NCI-H1105 (cell line): ENCODE results near the gene PTPRN.
A peak's percentile ranks its signal among the peaks of the same experiment; 100 is the strongest.

Source experiments
- DNase-seq: peaks from one replicate; lab custom pipeline; 2025; lab: John Stamatoyannopoulos, UW

The PTPRN gene

DNA sequence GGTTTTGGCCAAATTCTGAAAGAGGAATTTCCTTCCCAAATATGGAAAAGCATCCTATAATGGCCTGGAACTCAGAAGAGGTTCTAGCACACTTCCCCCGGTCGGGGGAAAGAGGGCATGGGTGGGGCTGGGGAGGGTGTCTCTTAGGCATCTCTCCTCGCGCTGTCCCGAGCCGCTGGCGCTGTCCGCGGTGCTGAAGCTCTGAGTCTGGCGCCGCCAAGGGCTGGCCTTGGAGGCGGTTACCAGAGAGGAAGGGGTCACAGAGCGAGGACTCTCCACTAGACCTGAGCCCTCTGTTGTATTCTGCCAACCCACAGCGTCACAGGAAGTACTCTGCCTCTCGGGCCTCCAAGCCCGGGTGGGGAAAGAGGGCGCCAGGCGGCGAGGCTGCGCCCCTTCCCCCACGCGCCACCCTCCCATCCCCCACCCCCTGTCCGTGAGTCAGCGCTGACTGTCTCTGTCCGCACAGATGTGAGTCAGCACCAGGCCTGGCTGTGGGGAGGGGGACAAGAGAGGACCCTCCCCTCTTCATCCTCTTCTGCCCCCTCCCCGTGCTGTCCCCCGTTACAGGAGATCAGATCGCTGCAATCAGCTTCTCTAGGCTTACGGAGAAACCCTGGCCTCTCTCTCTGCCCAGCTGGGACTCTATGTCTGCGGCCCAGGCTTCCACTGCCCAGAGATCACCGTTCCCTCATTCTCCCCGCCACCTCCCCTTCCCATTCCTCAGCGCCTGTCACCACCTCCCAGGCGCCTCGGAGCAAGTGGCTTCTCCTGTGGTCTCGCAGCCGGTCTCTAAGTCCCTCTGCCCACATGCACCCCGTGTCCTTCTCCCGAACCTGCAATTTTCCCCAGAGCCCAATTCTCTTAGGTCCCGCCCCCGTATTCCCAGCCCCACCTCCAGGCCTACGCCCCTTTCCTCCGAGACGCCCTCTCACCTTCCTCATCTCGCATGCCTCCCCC lies 779 bp downstream of the PTPRN start:
- DNase-seq, result peak; percentile 14

DNA sequence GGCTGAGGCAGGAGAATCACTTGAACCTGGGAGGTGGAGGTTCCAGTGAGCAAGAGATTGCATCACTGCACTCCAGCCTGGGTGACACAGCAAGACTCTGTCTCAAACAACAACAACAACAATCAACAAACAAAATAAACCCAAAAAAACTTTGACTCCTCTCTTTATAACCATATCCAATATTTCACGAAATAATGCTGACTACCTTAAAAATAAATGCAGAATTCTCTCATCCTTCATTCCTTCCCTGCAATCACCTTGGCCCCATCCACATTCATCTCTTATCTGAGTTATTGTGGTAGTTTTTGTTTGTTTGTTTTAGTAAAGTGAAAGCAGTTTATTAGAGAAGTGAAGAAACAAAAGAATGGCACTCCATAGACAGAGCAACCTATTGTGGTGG lies 3.2 kb downstream of the PTPRN start:
- no peak for DNase-seq

DNA sequence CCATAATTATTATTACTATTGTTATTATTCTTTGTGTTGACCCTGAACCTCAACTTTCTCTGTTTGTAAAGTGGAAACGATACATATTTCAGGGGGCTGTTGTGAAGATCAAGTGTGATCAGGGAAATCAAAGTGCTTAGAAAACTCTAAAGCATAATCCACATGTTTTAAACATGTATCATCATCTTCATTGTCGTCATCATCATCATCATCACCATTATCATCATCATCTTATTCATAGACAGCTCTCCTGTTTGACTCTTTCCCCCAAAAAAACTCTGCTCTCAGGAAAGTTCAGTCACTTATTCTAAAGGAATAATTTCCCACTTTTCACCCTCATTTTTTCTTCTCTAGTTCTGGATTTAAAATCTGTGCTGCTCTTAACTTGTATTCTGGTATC lies 5.0 kb downstream of the PTPRN start:
- no peak for DNase-seq

DNA sequence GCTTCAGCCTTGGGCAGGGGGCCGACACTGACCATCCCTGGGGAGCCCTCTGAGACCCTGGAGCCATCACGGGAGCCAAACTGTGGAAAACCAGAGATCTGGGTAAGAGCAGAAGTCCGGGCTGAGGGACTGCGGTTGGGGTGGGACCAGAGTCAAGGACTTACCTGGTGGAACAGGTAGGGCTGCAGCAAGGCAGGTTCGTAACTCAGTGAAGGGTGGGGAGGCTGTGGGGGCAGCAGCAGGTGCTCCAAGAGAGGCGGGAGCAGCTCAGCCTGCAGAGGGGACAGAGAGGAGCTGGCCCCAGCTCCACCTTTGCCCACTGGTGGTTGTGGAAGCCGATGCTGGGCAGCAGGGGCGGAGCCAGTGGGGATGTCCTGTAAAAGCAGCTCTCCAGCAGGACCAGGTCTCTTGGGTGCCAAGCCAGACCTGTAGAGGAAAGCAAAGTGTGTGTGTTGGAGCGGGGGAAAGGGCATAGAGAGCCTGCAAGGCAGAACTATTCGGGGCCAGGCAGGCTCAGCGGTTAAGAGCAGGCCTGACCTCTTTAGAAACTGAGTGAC lies 6.7 kb downstream of the PTPRN start:
- DNase-seq, result no peak

DNA sequence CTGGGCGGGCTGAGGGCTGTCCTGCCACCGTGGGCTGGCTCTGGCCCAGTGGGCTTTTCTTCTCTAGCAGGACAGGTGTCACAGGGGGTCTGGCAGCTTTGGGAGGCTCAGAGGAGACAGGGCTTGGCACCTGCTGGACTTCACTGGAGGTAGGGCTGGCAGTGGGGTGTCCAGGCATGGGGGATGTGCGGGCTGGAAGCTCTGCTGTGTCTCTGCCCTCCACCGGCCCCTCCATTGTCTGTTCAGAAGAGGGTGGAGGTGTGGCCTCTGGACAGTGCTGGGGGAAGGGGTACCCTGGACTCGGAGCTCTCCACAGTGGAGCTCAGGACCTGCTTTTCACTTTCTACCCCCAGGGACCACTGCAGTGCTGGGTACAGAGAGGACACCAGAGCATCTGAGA lies 9.2 kb downstream of the PTPRN start:
- DNase-seq, result no peak

DNA sequence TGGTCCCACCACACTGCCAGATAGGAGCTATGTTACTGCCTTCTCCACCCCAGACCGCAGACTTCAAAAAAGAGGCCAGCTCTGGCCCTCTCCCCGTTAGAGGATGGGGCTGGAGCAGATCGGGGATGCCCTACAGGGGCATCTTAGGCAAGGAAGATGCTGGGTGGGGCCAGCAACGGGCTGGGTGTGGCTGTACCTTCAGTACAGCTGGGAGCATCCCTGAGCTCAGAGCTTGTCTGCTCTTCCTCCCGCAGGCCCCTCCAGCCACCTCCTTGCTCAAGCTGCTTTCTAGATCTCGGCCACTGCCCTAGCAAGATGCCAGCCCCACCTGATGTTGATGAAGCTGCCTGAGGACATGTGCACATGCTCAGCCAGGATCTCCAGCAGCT lies 9.8 kb downstream of the PTPRN start:
- DNase-seq, result no peak

DNA sequence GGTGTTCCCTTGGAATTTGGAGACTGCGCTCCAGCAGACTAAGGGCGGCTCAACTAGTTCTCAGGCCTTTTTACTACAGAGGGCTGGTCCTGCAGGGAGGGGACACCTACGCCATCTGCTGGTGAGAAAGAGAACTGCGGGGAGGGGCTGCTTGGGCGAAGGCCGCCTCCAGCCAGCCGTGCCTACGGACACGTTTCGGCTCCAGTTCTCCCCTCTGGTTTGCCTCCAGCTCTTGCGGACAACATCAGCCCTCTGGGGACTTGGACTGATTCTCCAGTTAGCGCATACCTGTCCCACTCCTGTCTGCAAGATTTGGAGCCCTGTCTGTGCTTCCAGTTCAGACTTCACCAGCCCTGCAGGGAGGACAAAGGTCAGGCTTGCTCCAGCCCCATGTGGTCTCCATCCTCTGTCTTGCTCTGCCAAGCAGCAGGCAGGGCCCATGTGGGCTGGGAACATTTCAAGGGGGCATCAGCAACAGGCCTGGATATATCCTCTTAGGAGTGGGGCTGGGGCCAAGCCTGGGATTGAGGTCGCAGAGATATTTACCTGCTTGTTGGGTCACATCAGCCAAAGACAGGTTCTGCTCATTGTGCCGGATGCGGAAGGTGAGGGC lies 10.3 kb downstream of the PTPRN start:
- DNase-seq, result peak; percentile 36

DNA sequence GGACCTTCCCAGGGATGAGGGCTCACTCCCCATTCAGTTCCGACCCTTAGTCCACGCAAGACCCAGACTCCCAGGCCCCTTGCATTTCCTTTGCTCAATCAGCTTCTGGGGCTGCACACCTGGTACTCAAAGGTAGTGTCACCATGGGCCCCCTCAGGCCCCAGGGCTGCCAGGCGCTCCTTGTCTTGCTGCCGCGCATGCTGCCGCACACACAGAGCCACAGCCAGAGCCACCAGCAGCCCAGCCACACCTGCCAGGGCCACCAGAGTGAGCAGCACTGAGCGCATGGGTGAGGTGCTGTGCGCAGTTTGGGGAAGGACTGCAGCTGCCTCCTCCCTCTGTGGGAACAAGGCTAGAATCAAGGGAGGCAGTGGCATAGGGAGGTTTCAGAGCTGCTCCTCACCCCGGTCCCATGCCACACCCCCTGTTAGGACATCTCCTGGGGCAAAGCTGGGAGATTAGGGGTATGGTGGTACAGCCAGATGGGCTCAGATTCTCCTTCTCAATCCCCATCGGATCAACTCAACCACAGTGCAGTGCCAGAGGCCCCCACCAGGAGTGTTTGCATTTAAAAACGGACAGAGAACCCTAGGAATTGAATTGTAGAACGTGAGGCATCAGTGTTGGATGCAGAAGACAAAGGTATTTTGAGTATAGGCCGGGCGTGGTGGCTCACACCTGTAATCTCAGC lies 11.3 kb downstream of the PTPRN start:
- no peak for DNase-seq

DNA sequence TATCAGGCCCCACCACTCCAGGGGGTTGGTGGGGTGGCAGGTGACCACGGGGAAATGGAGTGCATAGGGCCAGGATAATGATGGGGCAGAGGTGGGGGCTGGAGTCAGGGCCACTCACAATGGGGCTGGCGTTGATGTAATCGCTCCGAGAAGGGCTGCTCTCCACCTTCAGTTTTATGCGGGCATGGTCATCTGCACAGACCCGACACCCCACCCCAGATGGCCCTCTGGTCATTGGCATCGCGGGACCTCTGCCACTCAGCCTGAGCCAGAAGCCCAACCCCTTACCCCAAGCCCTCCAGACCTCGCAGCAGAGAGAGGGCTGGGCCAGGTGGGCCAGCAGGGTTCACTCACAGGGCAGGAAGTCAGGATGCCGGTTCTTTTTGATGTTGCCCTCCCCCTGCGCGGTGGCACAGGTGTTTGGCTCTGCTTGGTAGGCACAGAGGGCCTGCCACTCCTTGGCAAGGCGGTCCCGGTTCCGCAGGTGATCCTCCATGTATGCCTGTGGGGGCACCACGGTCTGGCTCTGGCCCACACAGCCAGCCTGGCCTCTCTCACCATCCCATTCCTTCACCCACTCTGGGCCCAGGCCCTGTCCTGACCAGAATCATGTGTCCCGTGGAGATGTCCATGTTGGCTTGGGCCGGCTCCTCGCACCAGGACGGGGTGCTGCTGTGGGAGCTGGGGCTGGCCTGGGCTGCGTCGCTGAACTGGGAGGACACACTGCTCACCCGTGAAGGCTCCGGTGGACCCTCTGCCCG lies 12.4 kb downstream of the PTPRN start:
- no peak for DNase-seq

DNA sequence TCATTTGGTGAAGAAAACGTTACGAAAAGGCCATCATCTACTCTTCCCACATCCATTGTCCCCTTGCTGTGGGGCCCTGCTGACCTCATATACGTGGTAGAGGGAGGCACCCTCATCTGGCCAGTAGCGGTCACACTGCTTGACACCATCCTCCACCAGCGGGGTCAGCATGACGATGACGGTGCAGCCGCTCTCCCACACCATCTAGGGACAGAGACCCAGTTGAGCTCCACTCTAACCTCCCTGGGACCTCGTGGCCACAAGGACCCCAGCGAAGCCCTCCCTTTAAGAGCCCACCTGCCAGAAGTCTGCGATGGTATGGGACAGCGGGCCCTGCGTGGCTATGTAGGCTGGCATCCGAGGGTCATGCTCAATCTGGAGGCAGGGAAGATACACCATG lies 13.1 kb downstream of the PTPRN start:
- no peak for DNase-seq

DNA sequence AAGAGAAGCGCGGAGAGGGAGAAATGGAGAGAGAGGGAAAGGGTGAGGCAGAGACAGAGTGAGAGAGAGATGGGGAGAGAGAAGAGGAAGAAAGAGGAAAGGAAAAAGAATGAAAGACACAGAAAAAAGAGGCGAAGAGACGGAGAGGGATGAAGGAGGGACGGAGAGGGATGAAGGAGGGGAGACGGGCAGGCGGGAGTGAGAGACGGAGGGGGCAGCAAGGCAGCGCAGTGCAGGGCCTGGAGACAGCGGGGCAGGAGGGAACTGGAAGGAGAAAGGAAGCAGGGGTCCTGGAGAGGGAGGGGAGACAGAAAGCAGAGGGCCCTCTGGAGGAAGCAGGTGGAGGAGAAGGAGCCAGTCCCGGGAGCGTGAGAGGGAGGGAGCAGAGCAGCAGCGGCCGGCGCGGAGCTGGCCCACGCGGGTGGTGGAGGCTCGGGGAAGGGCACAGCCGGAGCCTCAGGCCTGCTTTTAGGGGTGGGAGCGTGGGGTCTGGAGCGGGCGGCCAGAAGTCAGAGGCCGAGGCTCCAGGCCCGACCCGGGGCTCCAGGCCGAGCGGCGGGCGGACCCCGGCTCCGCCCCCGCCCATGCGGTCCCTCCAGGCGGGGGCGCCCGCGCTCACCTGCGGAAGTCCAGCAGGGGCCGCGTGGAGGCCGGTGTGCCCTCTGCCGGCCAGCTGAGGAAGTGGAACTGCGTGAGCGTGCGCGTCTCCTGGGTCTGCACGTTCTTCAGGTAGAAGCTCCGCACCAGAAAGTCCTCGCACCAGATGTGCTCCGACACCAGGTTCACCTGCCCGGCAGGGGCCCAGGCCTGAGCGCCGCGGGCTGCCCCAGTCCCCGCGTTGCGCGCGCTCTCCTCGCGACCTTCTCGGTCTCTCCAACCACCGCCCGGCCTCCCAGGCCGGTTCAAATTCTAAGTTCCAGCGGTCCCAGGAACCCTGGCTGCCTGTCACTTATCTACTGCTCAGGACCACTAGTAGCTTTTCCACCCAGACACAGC lies 14.5 kb downstream of the PTPRN start:
- no peak for DNase-seq

DNA sequence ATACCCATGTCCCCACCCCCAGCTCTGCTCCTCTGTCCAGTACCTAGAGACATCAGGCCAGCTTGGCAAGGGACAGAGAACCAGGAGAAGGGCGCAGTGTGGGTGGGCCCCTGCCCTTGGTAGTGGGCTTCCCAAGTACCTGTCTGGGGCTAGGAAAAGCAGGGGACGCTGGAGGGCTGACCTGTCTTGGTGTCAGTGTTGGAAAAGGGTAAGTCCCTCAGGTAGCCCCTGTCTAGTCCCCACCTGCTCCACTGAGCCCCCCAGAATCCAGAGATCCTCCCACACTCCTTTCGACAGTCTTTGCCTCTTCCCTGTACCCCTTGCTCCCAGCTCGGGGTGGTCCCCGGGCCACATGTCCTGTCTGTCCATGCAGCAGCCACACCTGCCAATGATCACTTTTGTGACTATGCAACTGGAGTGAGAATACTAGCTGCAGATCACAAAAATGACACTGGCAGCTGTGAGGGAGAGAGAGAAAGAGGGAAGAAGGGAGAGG lies 15.4 kb downstream of the PTPRN start:
- DNase-seq, result no peak

DNA sequence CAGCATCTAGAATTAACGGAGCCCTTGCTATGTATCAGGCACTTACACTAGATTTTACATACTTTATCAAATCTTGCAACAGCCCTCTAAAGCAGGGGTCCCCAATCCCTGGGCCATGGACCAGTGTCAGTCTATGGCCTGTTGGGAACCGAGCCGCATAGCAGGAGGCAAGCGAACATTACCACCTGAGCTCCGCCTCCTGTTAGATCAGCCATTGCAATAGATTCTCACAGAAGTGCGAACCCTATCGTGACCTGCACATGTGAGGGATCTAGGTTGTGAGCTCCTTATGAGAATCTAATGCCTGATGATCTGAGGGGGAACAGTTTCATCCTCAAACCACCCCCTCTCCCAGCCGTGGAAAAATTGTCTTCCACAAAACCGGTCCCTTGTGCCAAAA lies 16.6 kb downstream of the PTPRN start:
- no peak for DNase-seq

DNA sequence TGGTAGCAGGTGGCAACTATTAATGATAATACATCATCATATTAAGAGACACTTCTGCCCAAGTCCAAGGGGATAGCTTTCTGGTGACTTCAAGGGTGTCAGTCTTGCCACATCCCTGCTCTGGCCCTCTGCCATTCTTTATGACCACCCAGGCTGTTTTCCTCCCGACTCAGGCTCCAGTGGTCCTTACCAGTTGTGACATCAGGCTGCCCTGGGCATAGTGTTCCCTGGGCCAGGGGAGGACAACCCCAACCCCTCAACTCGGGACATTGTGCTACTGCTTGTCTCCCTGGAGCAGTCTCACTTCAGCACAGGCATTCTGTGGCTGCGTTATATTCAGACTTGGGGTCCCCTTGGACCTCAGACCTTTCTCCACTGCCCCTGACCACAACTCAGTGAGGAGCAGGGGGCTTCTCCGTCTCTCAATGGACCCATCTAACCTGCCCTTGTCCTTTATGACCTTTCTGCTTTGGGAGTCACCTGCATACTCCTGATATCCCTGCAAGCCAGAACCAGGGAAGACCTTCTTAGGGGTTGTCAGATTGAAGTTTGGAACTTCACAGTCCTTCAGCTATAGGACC lies 17.2 kb downstream of the PTPRN start:
- no peak for DNase-seq

DNA sequence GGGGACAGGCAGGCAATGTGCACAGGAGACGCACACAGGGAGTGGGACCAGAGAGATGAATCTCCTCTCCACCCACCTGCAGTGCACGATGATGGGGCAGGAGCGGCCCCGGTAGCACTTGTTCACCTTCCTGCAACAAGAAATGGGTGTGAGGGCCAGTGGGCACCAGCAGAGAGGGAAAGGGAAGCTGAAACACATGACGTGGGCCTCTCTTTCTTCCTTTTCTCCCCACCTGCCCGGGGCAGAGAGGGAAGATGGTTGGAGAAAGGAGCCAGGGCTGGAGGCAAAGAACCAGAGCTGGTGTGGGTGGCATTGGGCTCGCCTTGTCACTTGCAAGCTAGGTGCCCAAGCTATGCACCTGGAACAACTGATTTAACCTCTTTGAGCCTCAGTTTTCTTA lies 17.8 kb downstream of the PTPRN start:
- DNase-seq, result no peak

DNA sequence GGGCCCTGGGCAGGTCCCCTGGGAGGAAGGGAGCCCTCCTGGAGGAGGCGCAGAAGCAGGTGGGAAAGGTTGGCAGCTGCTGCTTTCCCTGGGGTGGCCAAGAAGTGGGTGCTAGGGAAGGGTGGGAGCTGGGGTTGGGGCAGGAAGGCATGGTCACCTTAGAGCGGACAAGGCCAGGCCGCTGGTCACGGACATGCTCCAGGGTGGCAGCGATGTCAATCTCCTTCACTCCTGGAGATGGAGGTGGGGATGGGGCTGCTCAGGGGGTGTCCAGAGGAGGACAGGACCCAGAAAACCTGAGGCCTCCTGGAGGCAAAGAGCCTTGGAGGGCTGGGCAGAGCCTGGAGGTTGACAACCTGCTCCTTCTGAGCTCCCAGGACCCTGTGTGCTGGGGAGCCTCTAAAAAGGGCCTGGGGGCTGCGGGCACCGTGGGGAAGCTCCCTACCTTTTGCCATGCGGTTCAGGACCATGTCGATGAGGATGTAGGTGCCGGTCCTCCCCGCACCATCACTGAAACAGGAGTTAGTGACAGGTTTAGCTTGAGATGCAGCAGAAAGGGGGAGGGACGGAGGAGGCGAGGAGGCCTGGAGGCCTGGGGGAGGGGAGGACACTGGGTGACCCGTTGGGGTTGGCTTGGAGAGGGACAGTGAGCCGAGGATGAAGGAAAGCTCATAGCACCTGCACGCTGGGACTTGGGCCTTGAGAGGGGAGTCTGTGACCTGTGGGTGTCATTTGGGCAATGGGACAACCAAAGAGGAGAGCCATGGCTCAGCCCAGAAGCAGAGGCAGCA lies 18.6 kb downstream of the PTPRN start:
- DNase-seq, result no peak

DNA sequence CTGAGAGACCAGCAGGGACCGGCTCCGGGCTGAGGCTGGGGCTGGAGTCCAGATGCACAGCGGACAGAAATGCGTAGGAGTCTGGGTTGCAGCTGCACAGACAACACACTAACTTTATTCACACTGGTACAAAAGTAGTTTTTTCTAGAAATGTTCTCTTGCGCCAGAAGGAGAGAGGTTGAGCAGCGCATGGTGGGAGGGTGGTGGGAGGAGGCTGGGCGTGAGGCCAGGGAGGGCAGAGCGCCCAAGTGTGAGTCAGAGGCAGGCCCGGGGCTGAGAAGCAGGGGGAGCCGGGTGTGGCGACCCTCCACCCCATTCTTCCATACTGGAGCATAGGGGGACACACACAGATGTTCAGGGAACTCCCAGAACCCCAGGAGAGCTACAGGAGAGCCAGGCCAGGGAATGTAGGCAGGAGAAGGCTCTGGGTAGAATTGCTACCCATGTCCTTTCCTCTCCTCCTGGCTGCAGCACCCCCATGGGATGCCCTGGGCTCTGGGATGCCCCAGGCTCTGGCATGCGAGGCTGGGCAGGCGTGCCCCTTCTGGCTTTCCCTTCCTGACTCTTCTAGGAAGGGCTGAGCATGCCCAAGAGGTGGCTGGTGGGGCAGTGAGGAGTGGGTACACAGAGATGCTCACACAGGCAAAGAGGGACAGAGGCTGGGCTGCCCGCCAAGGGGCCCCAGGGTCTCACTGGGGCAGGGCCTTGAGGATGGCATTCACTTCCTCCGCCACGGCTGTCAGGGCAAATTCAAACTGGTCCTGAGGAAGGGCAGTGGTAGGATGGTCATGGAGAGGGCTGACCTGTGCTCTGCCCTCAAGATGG lies 19.5 kb downstream of the PTPRN start:
- DNase-seq, result no peak

DNA sequence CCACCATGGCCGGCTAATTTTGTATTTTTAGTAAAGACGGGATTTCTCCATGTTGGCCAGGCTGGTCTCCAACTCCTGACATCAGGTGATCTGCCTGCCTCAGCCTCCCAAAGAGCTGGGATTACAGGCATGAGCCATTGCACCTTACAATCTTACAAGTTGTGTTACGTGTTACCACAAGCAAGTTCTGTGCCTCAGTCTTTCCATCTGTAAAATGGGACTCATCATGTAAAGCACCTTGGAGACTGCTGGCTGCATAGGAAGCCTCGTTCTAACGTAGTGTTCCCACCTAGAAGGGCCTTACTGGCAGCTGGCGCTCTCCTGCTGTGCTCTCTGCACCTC lies 20.0 kb downstream of the PTPRN start:
- DNase-seq, result no peak
